NCI-H2227 treated with DMSO at 0.1 percent for 48 hours (cell line): Measurements from ENCODE around the gene RADIL.

Source experiments
- DNase-seq: peaks from one replicate; lab custom pipeline; 2025; lab: John Stamatoyannopoulos, UW

Gene RADIL

GRCh38 chr7:4831723-4832495 is 51.6 kb downstream of the RADIL start:
- DNase-seq: no peak

- no peak for DNase-seq
Observed at GRCh38 chr7:4830176-4830575, 53.3 kb downstream of the RADIL start.

GRCh38 chr7:4828720-4829383 is 54.7 kb downstream of the RADIL start:
- DNase-seq: no peak

GRCh38 chr7:4825081-4825480 is 58.4 kb downstream of the RADIL start:
- no peak for DNase-seq

GRCh38 chr7:4824120-4824775 is 59.3 kb downstream of the RADIL start:
- DNase-seq: no peak

- DNase-seq: no peak
Observed at GRCh38 chr7:4823441-4824119, 59.9 kb downstream of the RADIL start.

GRCh38 chr7:4822677-4823076 is 60.8 kb downstream of the RADIL start:
- DNase-seq: no peak

GRCh38 chr7:4820967-4821471 is 62.5 kb downstream of the RADIL start:
- no peak for DNase-seq

GRCh38 chr7:4820405-4820966 is 63.0 kb downstream of the RADIL start:
- DNase-seq: no peak

- DNase-seq: no peak
Observed at GRCh38 chr7:4819560-4820404, 63.7 kb downstream of the RADIL start.

- no peak for DNase-seq
Observed at GRCh38 chr7:4818000-4818794, 65.3 kb downstream of the RADIL start.

GRCh38 chr7:4817178-4817901 is 66.2 kb downstream of the RADIL start:
- DNase-seq: no peak

GRCh38 chr7:4816419-4817080 is 67.0 kb downstream of the RADIL start:
- no peak for DNase-seq

- no peak for DNase-seq
Observed at GRCh38 chr7:4815609-4816418, 67.7 kb downstream of the RADIL start.

- DNase-seq: no peak
Observed at GRCh38 chr7:4815121-4815520, 68.4 kb downstream of the RADIL start.

- DNase-seq: no peak
Observed at GRCh38 chr7:4814433-4814832, 69.1 kb downstream of the RADIL start.

- no peak for DNase-seq
Observed at GRCh38 chr7:4809666-4810065, 73.8 kb downstream of the RADIL start.

- DNase-seq: no peak
Observed at GRCh38 chr7:4809091-4809591, 74.4 kb downstream of the RADIL start.
